HG03039 (cell line): ENCODE results near the gene TUBGCP2.

Experiments
- ATAC-seq: cut with Tn5 transposase; IDR thresholded peaks from one replicate; pipeline ENCODE4 v1.9.1; 2021; ENCODE audit warnings: mild to moderate bottlenecking, moderate library complexity; ENCODE audit not compliant: unreplicated experiment

Gene TUBGCP2

GRCh38 chr10:133252223-133252552 lies 56.5 kb downstream of the TUBGCP2 start:
- ATAC-seq = no peak

- no peak for ATAC-seq
These were observed 57.1 kb downstream of the TUBGCP2 start for GRCh38 chr10:133251388-133252222.

GRCh38 chr10:133249975-133250754 lies 58.5 kb downstream of the TUBGCP2 start:
- ATAC-seq = no peak

- ATAC-seq = no peak
These were observed 59.4 kb downstream of the TUBGCP2 start for GRCh38 chr10:133249094-133249780.

- ATAC-seq = no peak
These were observed 60.3 kb downstream of the TUBGCP2 start for GRCh38 chr10:133248334-133248715.

- ATAC-seq = no peak
These were observed 60.9 kb downstream of the TUBGCP2 start for GRCh38 chr10:133247681-133248333.

GRCh38 chr10:133246236-133246626 lies 62.4 kb downstream of the TUBGCP2 start:
- ATAC-seq = no peak

GRCh38 chr10:133245439-133246235 lies 63.0 kb downstream of the TUBGCP2 start:
- ATAC-seq = no peak

GRCh38 chr10:133243593-133243992 lies 65.1 kb downstream of the TUBGCP2 start:
- ATAC-seq = no peak

- ATAC-seq = no peak
These were observed 65.9 kb downstream of the TUBGCP2 start for GRCh38 chr10:133242611-133243356.

GRCh38 chr10:133241501-133242205 lies 67.0 kb downstream of the TUBGCP2 start:
- no peak for ATAC-seq

- no peak for ATAC-seq
These were observed 68.7 kb downstream of the TUBGCP2 start for GRCh38 chr10:133239990-133240389.

- no peak for ATAC-seq
These were observed 70.2 kb downstream of the TUBGCP2 start for GRCh38 chr10:133238466-133238804.

- ATAC-seq = no peak
These were observed 70.8 kb downstream of the TUBGCP2 start, which contains the start of gene VENTX for GRCh38 chr10:133237588-133238465. VENTX (plus strand) TSS chr10:133237855; CDS start chr10:133237915, 60 bp downstream.

GRCh38 chr10:133237241-133237587 lies 71.5 kb downstream of the TUBGCP2 start:
- ATAC-seq = no peak

GRCh38 chr10:133236401-133237240 lies 72.1 kb downstream of the TUBGCP2 start:
- no peak for ATAC-seq

GRCh38 chr10:133235932-133236331 lies 72.7 kb downstream of the TUBGCP2 start:
- ATAC-seq = no peak
